GM12875 (cell line): ENCODE data around the gene RILP.
"Not testable (repeated sequence)": the region's sequence is repeated elsewhere in the genome, so short reads cannot be mapped to it uniquely, and the experiment has no call there.

Experiments
- H3K4me3 ChIP-seq: one replicate; pipeline ENCODE4 v1.5.1; 2011; ENCODE audit warnings: low read depth, low read length, control low read depth
- CTCF ChIP-seq: IDR thresholded peaks from 2 replicates; pipeline ENCODE4 v1.5.1; 2011; ENCODE audit warnings: low read depth, mild to moderate bottlenecking, control low read depth, inconsistent platforms, low read length, moderate library complexity, borderline replicate concordance; ENCODE audit not compliant: insufficient read depth

RILP gene, protein sequence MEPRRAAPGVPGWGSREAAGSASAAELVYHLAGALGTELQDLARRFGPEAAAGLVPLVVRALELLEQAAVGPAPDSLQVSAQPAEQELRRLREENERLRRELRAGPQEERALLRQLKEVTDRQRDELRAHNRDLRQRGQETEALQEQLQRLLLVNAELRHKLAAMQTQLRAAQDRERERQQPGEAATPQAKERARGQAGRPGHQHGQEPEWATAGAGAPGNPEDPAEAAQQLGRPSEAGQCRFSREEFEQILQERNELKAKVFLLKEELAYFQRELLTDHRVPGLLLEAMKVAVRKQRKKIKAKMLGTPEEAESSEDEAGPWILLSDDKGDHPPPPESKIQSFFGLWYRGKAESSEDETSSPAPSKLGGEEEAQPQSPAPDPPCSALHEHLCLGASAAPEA

DNA sequence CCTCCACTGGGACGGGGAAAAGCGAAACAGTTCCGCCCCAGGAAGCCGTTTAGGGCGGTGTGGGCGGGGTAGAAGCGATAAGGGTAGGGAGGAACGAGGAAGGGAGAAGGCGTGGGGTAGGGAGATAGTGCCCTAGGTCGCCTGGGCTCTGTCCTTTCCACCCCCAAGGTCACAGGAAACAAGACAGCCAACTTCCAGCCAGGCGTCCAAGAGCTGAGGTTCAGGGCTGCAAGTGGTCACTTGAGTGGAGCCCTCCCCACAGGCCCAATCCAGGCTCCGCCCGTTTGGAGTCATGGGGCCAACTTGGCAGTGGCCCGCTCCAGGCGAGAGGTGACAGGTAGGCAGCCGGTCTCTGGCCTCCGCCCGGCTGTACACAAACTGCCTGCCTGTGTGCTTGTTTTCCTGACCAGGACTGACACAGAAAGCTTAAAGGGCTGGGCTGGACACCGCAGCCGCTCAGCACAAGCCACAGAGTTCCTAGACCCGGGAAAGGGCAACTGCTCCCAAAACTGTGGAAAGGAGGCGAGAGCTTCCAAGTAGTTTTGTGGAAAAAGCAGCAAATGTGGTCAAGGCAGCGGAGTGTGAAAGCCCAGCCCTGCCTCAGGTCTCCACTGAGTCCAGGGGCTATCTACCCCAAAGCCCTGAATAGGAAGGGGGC lies at the start of gene RILP:
RILP (minus strand) TSS at position 23 of the 658 bp plus-strand sequence. CDS start 62 bp downstream, outside the sequence.
- TF ChIP-seq CTCF = no peak

DNA sequence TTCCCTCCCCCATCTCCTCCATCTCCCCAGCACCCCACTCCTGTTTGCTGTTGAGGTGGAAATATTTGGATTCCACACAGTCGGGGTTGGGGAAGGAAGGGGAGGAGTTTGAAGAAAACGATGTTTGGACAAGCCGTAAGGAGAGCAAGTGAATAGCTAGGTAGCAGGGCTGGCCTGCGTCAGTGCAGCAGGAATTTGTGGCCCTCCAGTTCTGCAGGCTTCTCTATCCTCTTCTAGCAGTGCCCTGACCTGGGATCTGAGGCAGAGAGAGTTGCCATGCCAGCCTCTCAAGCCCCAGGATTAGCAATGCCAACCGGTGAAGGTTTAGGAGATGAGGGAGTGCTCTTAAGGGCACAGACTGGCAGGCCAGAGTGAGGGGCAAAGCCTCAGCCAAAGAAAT lies 48.0 kb upstream of the RILP start:
- H3K4me3 ChIP-seq = no peak overlapping the region
- no peak for TF ChIP-seq CTCF

More for the DNA sequence above, at the start of gene RILP:
- H3K4me3 ChIP-seq = peak within 1 kb of the TSS; percentile 60

- TF ChIP-seq CTCF = no peak
- no peak overlapping the region for H3K4me3 ChIP-seq
Measured at GRCh38 chr17:1695365-1695764, 45.7 kb upstream of the RILP start.

- TF ChIP-seq CTCF = no peak
- H3K4me3 ChIP-seq = no peak overlapping the region
Measured at GRCh38 chr17:1693339-1693738, 43.7 kb upstream of the RILP start.

- no peak overlapping the region for H3K4me3 ChIP-seq
- TF ChIP-seq CTCF = no peak
Measured at GRCh38 chr17:1690544-1691221, 41.0 kb upstream of the RILP start.

DNA sequence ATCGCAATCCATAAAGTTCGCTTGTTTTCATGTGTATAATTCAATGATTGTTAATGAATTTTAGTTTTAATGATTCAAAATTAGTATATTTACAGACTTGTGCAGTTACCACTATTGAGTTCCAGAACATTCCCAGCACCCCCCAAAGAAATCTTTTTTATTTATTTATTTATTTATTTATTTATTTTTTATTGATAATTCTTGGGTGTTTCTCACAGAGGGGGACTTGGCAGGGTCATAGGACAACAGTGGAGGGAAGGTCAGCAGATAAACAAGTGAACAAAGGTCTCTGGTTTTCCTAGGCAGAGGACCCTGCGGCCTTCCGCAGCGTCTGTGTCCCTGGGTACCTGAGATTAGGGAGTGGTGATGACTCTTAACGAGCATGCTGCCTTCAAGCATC lies 38.7 kb upstream of the RILP start:
- H3K4me3 ChIP-seq = not testable (repeated sequence)

- no peak overlapping the region for H3K4me3 ChIP-seq
- TF ChIP-seq CTCF = no peak
Measured at GRCh38 chr17:1686086-1686485, 36.4 kb upstream of the RILP start.
